ENCODE measurements around the gene GRK5.

Gene GRK5

GRCh38 chr10:119466076-119466475 is 258.7 kb downstream of the GRK5 start:
- no peak for DNase-seq

- peak; percentile 40 to 53 (median 49) for DNase-seq
Observed at GRCh38 chr10:119466655-119467054, 259.3 kb downstream of the GRK5 start.

GRCh38 chr10:119468542-119469324 is 261.4 kb downstream of the GRK5 start:
- no peak for DNase-seq

- no peak for DNase-seq
Observed at GRCh38 chr10:119469325-119469707, 261.9 kb downstream of the GRK5 start.

- no peak for DNase-seq
Observed at GRCh38 chr10:119469846-119470245, 262.5 kb downstream of the GRK5 start.

GRCh38 chr10:119470920-119471702 is 263.7 kb downstream of the GRK5 start:
- DNase-seq: no peak

- DNase-seq: no peak
Observed at GRCh38 chr10:119473771-119474170, 266.4 kb downstream of the GRK5 start.

GRCh38 chr10:119474606-119475005 is 267.2 kb downstream of the GRK5 start:
- DNase-seq: no peak

GRCh38 chr10:119477444-119477843 is 270.1 kb downstream of the GRK5 start:
- DNase-seq: no peak

- DNase-seq: peak; percentile 47 to 67 (median 63)
Observed at GRCh38 chr10:119478111-119478802, 270.9 kb downstream of the GRK5 start.

- DNase-seq: no peak
Observed at GRCh38 chr10:119478811-119479341, 271.5 kb downstream of the GRK5 start.

GRCh38 chr10:119479532-119479931 is 272.2 kb downstream of the GRK5 start:
- peak in 1 of 3 donors; percentile 13 for DNase-seq

GRCh38 chr10:119480667-119481066 is 273.3 kb downstream of the GRK5 start:
- DNase-seq: peak; percentile 38 to 50 (median 40)

GRCh38 chr10:119481781-119482426 is 274.5 kb downstream of the GRK5 start:
- DNase-seq: no peak

GRCh38 chr10:119483001-119483400 is 275.6 kb downstream of the GRK5 start:
- no peak for DNase-seq

- no peak for DNase-seq
Observed at GRCh38 chr10:119483839-119484238, 276.5 kb downstream of the GRK5 start.

GRCh38 chr10:119488675-119489074 is 281.3 kb downstream of the GRK5 start:
- no peak for DNase-seq

- DNase-seq: no peak
Observed at GRCh38 chr10:119489991-119490326, 282.6 kb downstream of the GRK5 start.

GRCh38 chr10:119491966-119492757 is 284.8 kb downstream of the GRK5 start:
- no peak for DNase-seq

- DNase-seq: peak in 1 of 3 donors; percentile 10
Observed at GRCh38 chr10:119493155-119493554, 285.8 kb downstream of the GRK5 start.

GRCh38 chr10:119494236-119495020 is 287.1 kb downstream of the GRK5 start:
- no peak for DNase-seq
